Subcutaneous adipose tissue (tissue), 4 donors: ENCODE measurements around the gene BPIFB2. TPM values are rescaled to one million over a fixed set of nuclear protein-coding genes. Genes with fewer than 3 reads are reported as not detected.

Experiments
- total RNA-seq, 4 donors: library from RNA; depleted of rRNA; stranded (reverse); fragments of >200 nt; gene quantifications; one replicate each; pipeline ENCODE4 v1.1.0, GENCODE V29; 2016
- TF ChIP-seq, protein P1 (sequence below): fragments of 450-650 bp; IDR thresholded peaks from one replicate; pipeline ENCODE4 v1.5.1; 2016; ENCODE audit warnings: low read depth, mild to moderate bottlenecking, control low read depth, antibody characterized with exemption, moderate library complexity

Gene BPIFB2
- total RNA-seq, 4 donors from 2014 or later = not detected

DNA sequence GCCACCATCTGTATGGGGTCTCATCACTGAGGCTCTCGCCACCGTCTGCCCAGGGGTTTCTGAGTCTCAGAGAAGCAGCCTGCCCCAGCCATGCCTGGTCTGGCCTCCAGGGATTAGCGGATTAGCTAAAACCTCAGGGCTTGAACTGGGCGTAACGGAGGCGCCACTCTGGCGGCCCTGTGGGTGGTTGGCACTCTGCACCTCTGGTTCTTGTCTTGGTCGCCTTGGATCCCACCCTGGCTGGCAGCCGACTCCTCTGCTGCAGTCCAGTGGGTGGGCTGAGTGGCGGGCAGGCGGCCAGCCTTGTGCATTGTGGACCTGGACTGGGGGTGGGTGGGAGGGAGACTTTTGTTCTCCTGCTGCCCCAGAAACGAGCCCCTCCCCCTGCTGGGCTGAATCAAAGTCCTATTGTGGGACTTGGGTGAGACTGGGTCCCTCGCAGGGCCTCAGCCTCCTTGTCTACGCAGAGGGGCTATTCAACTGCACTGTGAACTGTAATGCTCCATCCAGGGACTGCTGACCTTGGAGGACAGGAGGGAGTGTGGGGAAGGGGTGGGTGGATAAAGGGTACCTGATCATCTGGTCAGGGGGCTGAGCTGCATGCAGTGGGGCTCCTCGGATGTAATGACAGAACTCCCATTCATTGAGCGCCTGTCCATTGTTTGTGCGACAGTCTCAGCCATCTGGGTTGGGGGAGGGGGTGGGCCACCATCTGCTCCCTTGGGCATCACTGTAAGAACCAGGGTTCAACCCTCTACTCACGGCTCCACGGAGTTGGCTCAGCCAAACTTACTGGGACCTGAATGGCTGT lies 27.2 kb upstream of the BPIFB2 start:
- TF ChIP-seq, protein P1, sequence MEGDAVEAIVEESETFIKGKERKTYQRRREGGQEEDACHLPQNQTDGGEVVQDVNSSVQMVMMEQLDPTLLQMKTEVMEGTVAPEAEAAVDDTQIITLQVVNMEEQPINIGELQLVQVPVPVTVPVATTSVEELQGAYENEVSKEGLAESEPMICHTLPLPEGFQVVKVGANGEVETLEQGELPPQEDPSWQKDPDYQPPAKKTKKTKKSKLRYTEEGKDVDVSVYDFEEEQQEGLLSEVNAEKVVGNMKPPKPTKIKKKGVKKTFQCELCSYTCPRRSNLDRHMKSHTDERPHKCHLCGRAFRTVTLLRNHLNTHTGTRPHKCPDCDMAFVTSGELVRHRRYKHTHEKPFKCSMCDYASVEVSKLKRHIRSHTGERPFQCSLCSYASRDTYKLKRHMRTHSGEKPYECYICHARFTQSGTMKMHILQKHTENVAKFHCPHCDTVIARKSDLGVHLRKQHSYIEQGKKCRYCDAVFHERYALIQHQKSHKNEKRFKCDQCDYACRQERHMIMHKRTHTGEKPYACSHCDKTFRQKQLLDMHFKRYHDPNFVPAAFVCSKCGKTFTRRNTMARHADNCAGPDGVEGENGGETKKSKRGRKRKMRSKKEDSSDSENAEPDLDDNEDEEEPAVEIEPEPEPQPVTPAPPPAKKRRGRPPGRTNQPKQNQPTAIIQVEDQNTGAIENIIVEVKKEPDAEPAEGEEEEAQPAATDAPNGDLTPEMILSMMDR = no peak

DNA sequence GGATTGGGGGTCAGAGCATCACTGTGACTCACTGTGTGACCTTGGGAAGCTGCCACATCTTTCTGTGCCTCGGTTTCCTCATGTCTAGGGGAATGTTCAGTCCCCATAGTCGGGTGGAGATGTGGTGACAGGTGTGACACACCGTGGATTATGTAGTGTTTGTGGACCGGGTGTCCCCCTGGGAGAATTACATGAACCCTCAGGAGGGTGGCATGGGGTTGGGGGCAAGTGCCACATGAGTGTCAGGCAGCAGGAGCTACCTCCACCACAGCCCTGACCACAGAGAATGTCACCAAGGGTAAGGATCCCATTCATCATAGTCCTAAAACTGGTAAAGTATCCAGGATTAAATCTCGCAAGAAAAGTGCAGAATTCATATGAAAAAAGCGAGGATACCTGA lies 26.5 kb upstream of the BPIFB2 start:
- TF ChIP-seq, protein P1 = no peak

DNA sequence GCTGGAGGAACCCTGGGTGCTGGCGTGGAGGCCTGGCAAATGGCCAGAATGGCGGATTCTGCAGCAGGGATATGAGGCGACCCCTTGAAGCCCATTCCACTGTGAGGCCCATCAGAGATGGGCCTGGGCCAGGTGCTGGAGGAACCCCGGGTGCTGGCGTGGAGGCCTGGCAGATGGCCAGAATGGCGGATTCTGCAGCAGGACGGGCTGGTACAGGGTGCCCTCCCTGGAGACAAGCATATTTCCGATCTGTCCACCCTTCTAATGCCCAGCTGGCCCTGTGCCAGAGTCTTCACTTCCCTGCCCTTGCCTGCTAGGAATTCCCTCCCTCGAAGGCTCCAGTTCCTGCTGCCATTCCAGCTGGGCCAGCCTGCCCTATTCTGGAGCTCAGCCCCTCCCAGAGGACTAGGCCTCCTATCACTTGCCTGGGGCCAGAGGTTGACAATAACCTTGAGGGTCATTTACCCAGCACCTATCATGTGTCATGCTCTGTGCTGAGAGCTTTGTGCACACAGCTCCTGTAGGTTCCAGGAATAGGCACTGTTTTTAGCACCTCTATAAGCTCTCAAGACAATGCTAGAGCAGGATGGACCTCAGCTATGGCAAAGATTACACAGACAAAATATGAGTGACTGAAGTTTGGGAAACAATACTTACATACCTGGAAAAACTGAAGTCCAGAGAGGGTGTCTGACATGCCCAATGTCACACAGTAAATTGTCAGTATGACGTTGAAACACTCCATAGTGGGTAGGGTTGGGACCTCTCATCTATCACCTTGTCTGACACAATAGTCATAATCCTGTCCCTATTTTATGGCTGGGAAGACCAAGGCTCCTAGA lies 24.7 kb upstream of the BPIFB2 start:
- TF ChIP-seq, protein P1 = no peak

DNA sequence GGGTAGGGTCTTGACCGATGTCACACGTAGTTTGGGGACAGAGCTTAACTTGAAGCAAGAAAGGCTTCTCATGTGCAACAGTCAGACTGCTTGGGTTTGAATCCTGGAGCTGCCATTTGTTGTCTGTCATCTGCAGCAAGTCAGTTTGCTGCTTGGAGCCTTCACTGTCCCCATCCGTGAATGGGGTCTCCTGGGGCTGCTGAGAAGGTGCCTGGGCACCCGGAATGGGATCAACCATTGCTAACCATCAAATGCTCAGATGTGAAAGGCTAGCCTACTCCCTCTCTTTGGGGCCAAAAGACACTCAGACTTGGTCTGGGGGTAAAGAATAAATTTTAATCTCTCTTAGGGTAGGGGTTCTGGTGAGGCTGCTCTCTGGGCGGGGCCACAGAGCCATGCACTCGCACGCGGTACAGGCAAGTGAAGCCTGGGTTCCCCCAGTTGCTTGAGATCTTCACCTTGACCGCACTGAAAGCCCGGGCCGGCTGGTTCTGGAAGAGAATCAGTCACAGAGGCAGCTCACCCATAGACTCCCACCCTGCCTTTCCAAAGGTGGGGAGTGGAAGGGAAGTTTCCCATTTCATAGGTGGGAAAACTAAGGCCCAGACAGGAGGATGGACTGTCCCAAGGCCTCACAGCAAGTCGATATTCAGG lies 23.9 kb upstream of the BPIFB2 start:
- TF ChIP-seq, protein P1 = no peak

DNA sequence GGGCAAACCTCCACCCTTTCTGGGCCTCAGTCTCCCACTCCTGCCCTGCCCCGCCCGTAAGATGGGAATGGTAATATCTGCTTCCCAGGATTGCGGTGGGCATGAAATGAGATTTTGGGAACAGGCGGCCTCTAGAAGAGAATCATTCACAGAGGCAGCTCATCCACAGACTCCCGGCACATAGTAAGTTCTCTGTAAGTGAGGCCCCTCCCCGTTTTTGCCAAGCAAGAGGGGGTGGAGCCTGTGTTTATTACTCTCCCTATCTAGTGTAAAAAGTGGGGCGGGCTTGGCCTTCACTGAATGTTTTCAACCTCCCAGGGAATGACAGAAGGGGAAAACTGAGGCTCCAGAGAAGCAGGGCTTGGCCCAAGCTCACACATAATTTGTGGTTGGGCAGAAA lies 23.3 kb upstream of the BPIFB2 start:
- TF ChIP-seq, protein P1 = no peak

DNA sequence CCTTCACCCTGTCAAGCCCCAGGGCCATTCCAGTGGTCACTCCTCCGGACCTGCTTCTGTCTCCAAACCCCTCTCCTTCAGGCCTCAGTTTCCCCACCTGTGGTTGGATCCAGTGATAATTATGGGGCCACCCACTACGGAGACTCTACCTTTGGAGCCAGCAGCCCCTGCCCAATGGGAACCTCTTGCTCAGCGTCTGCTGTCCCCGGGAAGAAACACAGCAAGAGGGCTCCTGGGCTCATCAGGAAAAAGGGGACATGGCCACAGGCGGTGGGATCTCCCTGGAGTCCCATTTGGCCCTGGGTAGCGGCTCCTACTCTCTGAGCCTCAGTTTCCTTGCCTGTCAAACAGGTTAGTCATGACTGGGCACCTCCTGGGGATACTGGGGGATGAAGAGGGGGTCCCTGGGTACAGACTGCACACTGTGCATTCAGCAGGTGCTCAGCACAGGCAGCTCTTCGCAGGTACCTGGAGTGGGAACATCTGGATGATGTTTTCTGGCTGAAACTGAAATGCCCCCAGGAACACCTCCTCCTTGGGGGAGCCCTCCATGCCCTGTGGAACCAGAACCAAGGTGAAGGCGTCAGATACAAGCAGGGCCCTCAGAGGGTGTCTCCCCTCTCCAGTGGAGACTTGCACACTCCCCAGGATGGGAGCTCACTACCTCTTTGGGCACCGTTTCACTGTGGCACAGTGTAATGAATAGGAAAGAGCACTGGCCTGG lies 22.7 kb upstream of the BPIFB2 start:
- TF ChIP-seq, protein P1 = no peak
